PC-9 (cell line): ENCODE measurements around the gene C5. TPM values are rescaled to one million over a fixed set of nuclear protein-coding genes. Genes with fewer than 3 reads are reported as not detected.

Source experiments
- BruUV-seq: library from RNA; stranded (reverse); fragments of 400-500 nt; replicated peaks from 2 replicates; lab custom pipeline; 2021; lab: Mats Ljungman, UMichigan
- CTCF ChIA-PET: fragments of 300-600 bp; sonication (Branson Sonifier 250); formaldehyde crosslinking; loops from one replicate; lab custom pipeline; 2022; ENCODE audit warnings: antibody characterized with exemption; lab: Charles Lee
- POLR2A ChIA-PET: fragments of 300-600 bp; sonication (Branson Sonifier 250); formaldehyde crosslinking; loops from one replicate; lab custom pipeline; 2022; ENCODE audit warnings: antibody characterized with exemption; ENCODE audit not compliant: unreplicated experiment; lab: Charles Lee
- DNase-seq, 2 experiments: peaks; one replicate each; pipeline versions ENCODE4 v3.0.0 to v3.0.0-alpha.2; 2015 to 2022; ENCODE audit warnings: mixed read lengths in 1 of 2
- H2AFZ ChIP-seq: fragments of 200-600 bp; sonication (generic); 2 replicates; pipeline ENCODE4 v1.8.1; 2017; ENCODE audit warnings: antibody characterized with exemption
- H3F3A ChIP-seq: fragments of 200-600 bp; sonication (generic); 2 replicates; pipeline ENCODE4 v1.8.1; 2017; ENCODE audit warnings: antibody characterized with exemption, mild to moderate bottlenecking, low read depth; ENCODE audit not compliant: insufficient read depth
- H3K27ac ChIP-seq: fragments of 200-600 bp; sonication (generic); 2 replicates; pipeline ENCODE4 v1.6.1; 2016; ENCODE audit warnings: mixed run types
- H3K27me3 ChIP-seq: fragments of 200-600 bp; sonication (generic); 2 replicates; pipeline ENCODE4 v1.6.1; 2016; ENCODE audit warnings: low read depth, mixed run types; ENCODE audit not compliant: insufficient read depth
- H3K36me3 ChIP-seq: fragments of 200-600 bp; sonication (generic); 2 replicates; pipeline ENCODE4 v1.6.1; 2016; ENCODE audit warnings: low read depth, mixed run types
- H3K4me1 ChIP-seq: fragments of 200-600 bp; sonication (generic); replicated peaks from 2 replicates; pipeline ENCODE4 v1.6.1; 2016; ENCODE audit warnings: mixed run types; ENCODE audit not compliant: insufficient read depth
- H3K4me2 ChIP-seq: fragments of 200-600 bp; sonication (generic); 2 replicates; pipeline ENCODE4 v1.6.1; 2017; ENCODE audit warnings: mixed run types
- H3K4me3 ChIP-seq: fragments of 200-600 bp; sonication (generic); 2 replicates; pipeline ENCODE4 v1.6.1; 2016; ENCODE audit warnings: mixed run types
- H3K79me2 ChIP-seq: fragments of 200-600 bp; sonication (generic); 2 replicates; pipeline ENCODE4 v1.6.1; 2017; ENCODE audit warnings: low read depth, mixed run types
- H3K9me2 ChIP-seq: fragments of 200-600 bp; sonication (generic); 2 replicates; pipeline ENCODE4 v1.8.1; 2017; ENCODE audit warnings: mild to moderate bottlenecking; ENCODE audit not compliant: insufficient read depth
- H3K9me3 ChIP-seq: fragments of 200-600 bp; sonication (generic); 2 replicates; pipeline ENCODE4 v1.8.1; 2016; ENCODE audit warnings: low read depth; ENCODE audit not compliant: insufficient read depth
- H4K20me1 ChIP-seq: fragments of 200-600 bp; sonication (generic); 2 replicates; pipeline ENCODE4 v1.8.1; 2017; ENCODE audit not compliant: insufficient read depth
- CTCF ChIP-seq: fragments of 200-600 bp; sonication (generic); conservative IDR thresholded peaks from 2 replicates; pipeline ENCODE4 v1.6.1; 2017; ENCODE audit warnings: mixed run types, antibody characterized with exemption, mild to moderate bottlenecking, moderate library complexity
- EZH2 ChIP-seq: fragments of 200-600 bp; sonication (generic); IDR thresholded peaks from 2 replicates; pipeline ENCODE4 v1.8.0; 2017; ENCODE audit warnings: antibody characterized with exemption, low read depth
- intact Hi-C: fragments of 100-400 bp; cut with micrococcal nuclease; formaldehyde crosslinking; loops from one replicate; pipeline ENCODE4 v1.10.0; 2022; ENCODE audit not compliant: unreplicated experiment
- total RNA-seq: library from RNA; stranded (reverse); gene quantifications from 2 replicates; pipeline ENCODE4 v1.2.3, GENCODE V29; 2021

The C5 gene
- total RNA-seq, 1 experiment from 2014 or later: 11.5 TPM

GRCh38 chr9:120924698-120925534, 125.2 kb downstream of the C5 start:
- Histone ChIP-seq H3K4me2 (no peak overlapping the region), H4K20me1 (no peaks in the 10 kb centered on the region), H3K9me2 (no peaks in the 10 kb centered on the region), H3K9me3 (no peaks in the 10 kb centered on the region), H3F3A (peaks cover 20% of the 10 kb centered on the region), H2AFZ (no peak overlapping the region), H3K79me2 (no peaks in the 10 kb centered on the region), H3K4me1 (peaks cover 7% of the 10 kb centered on the region), H3K27ac (no peak overlapping the region), H3K27me3 (no peaks in the 10 kb centered on the region), H3K4me3 (no peak overlapping the region), H3K36me3 (no peaks in the 10 kb centered on the region)
- POLR2A ChIA-PET: no interaction called here
- no peak for TF ChIP-seq CTCF
- no peak for TF ChIP-seq EZH2
- no peak for DNase-seq
- CTCF ChIA-PET: interaction anchor here (0.7 kb wide), 1 partner anchor 38 kb away, joined by 3 read pairs; no protein-coding TSS in a partner anchor
- intact Hi-C loops: no loop called here
- BruUV-seq: no TSS peak

DNA sequence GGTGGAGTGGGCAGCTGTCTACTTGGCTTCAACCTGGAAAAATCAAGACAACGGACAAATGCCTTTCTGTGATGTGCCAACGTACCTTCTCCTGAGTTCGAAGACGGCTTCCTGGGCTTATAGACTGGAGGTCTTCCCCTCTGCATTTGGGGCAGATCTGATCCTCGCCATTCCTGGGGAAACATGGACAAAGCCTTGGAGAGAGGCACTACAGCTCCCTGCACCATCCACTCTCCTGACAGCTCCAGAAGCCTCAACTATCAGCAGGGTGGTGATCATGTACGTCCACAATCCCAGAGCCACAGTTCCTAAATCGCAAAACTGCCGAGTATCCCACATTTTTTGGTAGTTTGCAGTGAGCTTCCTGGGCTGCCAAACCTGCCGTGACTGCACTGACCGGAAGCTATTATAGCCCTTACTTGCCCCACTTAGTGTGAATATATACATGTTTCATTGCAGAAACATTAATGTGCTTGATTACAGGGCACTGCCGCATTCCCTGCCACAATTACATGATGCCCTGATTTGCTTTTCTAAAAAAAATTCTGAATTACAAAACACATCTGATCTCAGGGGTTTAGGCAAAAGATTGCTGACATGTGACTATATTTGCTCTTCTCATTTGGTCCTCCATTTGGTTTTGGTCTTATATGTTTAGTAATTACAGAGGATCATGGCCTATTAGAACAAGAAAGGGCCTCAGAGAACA, 126.3 kb downstream of the C5 start:
- ChIA-PET POLR2A (no interaction called here), CTCF (no interaction called here)
- H3K27me3 ChIP-seq: no peaks in the 10 kb centered on the region
- no peaks in the 10 kb centered on the region for H3K9me3 ChIP-seq
- no peak for DNase-seq
- H2AFZ ChIP-seq: no peak overlapping the region
- peaks cover 20% of the 10 kb centered on the region for H3F3A ChIP-seq
- TF ChIP-seq EZH2 (no peak), CTCF (no peak)
- BruUV-seq: no TSS peak
- no peaks in the 10 kb centered on the region for H3K79me2 ChIP-seq
- H3K36me3 ChIP-seq: no peaks in the 10 kb centered on the region
- no peak overlapping the region for H3K4me3 ChIP-seq
- H3K4me1 ChIP-seq: no peaks in the 10 kb centered on the region
- no peaks in the 10 kb centered on the region for H4K20me1 ChIP-seq
- no peaks in the 10 kb centered on the region for H3K9me2 ChIP-seq
- no peak overlapping the region for H3K27ac ChIP-seq
- intact Hi-C loops: no loop called here
- H3K4me2 ChIP-seq: no peak overlapping the region

- H4K20me1 ChIP-seq: no peaks in the 10 kb centered on the region
- peaks cover 10% of the 10 kb centered on the region for H3F3A ChIP-seq
- no peak for DNase-seq
- H2AFZ ChIP-seq: no peak overlapping the region
- H3K36me3 ChIP-seq: no peaks in the 10 kb centered on the region
- no peak overlapping the region for H3K4me2 ChIP-seq
- H3K9me2 ChIP-seq: no peaks in the 10 kb centered on the region
- intact Hi-C loops: no loop called here
- H3K4me3 ChIP-seq: no peak overlapping the region
- TF ChIP-seq CTCF: no peak
- no peak for TF ChIP-seq EZH2
- H3K27ac ChIP-seq: no peak overlapping the region
- H3K27me3 ChIP-seq: no peaks in the 10 kb centered on the region
- no peaks in the 10 kb centered on the region for H3K79me2 ChIP-seq
- no peaks in the 10 kb centered on the region for H3K4me1 ChIP-seq
- ChIA-PET CTCF (no interaction called here), POLR2A (interaction anchor here (0.5 kb wide), 1 partner anchor 10 kb away, joined by 3 read pairs; no protein-coding TSS in a partner anchor)
- BruUV-seq: no TSS peak
- no peaks in the 10 kb centered on the region for H3K9me3 ChIP-seq
Observed at GRCh38 chr9:120922404-120923195, 127.5 kb downstream of the C5 start.
